ENCODE results near the gene RASL11A.
"Not testable (repeated sequence)": the region's sequence is repeated elsewhere in the genome, so short reads cannot be mapped to it uniquely, and the experiment has no call there.

RASL11A gene

GRCh38 chr13:27269114-27269665, 1.4 kb upstream of the RASL11A start:
- DNase-seq: no peak

- DNase-seq: no peak
Observed at GRCh38 chr13:27271570-27272096, 1.0 kb downstream of the RASL11A start.

- no peak for DNase-seq
Observed at GRCh38 chr13:27273658-27274425, 3.2 kb downstream of the RASL11A start.

GRCh38 chr13:27274631-27275030, 4.0 kb downstream of the RASL11A start:
- no peak for DNase-seq

GRCh38 chr13:27276188-27276587, 5.6 kb downstream of the RASL11A start:
- no peak for DNase-seq

GRCh38 chr13:27279506-27279905, 8.9 kb downstream of the RASL11A start:
- DNase-seq: no peak

GRCh38 chr13:27280009-27280656, 9.5 kb downstream of the RASL11A start:
- DNase-seq: no peak

- DNase-seq: no peak
Observed at GRCh38 chr13:27280841-27281240, 10.2 kb downstream of the RASL11A start.

- no peak for DNase-seq
Observed at GRCh38 chr13:27281420-27281819, 10.8 kb downstream of the RASL11A start.

GRCh38 chr13:27283906-27284493, 13.4 kb downstream of the RASL11A start:
- DNase-seq: no peak

- no peak for DNase-seq
Observed at GRCh38 chr13:27288392-27288791, 17.8 kb downstream of the RASL11A start.

- DNase-seq: no peak
Observed at GRCh38 chr13:27289011-27289665, 18.5 kb downstream of the RASL11A start.

GRCh38 chr13:27290715-27291114, 20.1 kb downstream of the RASL11A start:
- DNase-seq: no peak

GRCh38 chr13:27291967-27292366, 21.3 kb downstream of the RASL11A start:
- DNase-seq: not testable (repeated sequence)

- no peak for DNase-seq
Observed at GRCh38 chr13:27293076-27293691, 22.6 kb downstream of the RASL11A start.

GRCh38 chr13:27293873-27294515, 23.4 kb downstream of the RASL11A start:
- DNase-seq: no peak

- DNase-seq: no peak
Observed at GRCh38 chr13:27295096-27295495, 24.5 kb downstream of the RASL11A start.

- DNase-seq: no peak
Observed at GRCh38 chr13:27295660-27296059, 25.0 kb downstream of the RASL11A start.

GRCh38 chr13:27296496-27296895, 25.9 kb downstream of the RASL11A start:
- no peak for DNase-seq

GRCh38 chr13:27298849-27299248, 28.2 kb downstream of the RASL11A start:
- no peak for DNase-seq

GRCh38 chr13:27300406-27300805, 29.8 kb downstream of the RASL11A start:
- not testable (repeated sequence) for DNase-seq

Measured in effector CD8-positive, alpha-beta T cell (primary cell).